ENCODE measurements around the gene CD101. TPM values are rescaled to one million over a fixed set of nuclear protein-coding genes. Genes with fewer than 3 reads are reported as not detected.
A peak's percentile ranks its signal among the peaks of the same experiment; 100 is the strongest.

CD101 gene
- total and polyA plus RNA-seq, 2 experiments from 2014 or later: 1.2 to 1.3 TPM

GRCh38 chr1:117015724-117016123 is 14.2 kb downstream of the CD101 start:
- no peak for ATAC-seq
- Histone ChIP-seq H3K36me3 (ENCODE audit: insufficient read depth) (no peaks in the 10 kb centered on the region), H3K79me2 (replicated peaks; ENCODE audit: insufficient read depth) (no peaks in the 10 kb centered on the region), H3K4me2 (no peak overlapping the region; the same call in 1 of the 2 replicates), H4K20me1 (replicated peaks; ENCODE audit: insufficient read depth) (no peaks in the 10 kb centered on the region), H2AFZ (no peak overlapping the region), H3K9me2 (ENCODE audit: insufficient read depth) (peaks cover 8% of the 10 kb centered on the region; the same call in 1 of the 2 replicates), H3K4me1 (ENCODE audit: insufficient read depth) (peaks cover 5% of the 10 kb centered on the region; the same call in 1 of the 2 replicates), H3F3A (replicated peaks; ENCODE audit: low read depth) (no peaks in the 10 kb centered on the region), H3K27ac (ENCODE audit: low read depth) (no peak overlapping the region), H3K4me3 (no peak overlapping the region), H3K27me3 (ENCODE audit: insufficient read depth) (no peaks in the 10 kb centered on the region)
- TF ChIP-seq, protein P1, sequence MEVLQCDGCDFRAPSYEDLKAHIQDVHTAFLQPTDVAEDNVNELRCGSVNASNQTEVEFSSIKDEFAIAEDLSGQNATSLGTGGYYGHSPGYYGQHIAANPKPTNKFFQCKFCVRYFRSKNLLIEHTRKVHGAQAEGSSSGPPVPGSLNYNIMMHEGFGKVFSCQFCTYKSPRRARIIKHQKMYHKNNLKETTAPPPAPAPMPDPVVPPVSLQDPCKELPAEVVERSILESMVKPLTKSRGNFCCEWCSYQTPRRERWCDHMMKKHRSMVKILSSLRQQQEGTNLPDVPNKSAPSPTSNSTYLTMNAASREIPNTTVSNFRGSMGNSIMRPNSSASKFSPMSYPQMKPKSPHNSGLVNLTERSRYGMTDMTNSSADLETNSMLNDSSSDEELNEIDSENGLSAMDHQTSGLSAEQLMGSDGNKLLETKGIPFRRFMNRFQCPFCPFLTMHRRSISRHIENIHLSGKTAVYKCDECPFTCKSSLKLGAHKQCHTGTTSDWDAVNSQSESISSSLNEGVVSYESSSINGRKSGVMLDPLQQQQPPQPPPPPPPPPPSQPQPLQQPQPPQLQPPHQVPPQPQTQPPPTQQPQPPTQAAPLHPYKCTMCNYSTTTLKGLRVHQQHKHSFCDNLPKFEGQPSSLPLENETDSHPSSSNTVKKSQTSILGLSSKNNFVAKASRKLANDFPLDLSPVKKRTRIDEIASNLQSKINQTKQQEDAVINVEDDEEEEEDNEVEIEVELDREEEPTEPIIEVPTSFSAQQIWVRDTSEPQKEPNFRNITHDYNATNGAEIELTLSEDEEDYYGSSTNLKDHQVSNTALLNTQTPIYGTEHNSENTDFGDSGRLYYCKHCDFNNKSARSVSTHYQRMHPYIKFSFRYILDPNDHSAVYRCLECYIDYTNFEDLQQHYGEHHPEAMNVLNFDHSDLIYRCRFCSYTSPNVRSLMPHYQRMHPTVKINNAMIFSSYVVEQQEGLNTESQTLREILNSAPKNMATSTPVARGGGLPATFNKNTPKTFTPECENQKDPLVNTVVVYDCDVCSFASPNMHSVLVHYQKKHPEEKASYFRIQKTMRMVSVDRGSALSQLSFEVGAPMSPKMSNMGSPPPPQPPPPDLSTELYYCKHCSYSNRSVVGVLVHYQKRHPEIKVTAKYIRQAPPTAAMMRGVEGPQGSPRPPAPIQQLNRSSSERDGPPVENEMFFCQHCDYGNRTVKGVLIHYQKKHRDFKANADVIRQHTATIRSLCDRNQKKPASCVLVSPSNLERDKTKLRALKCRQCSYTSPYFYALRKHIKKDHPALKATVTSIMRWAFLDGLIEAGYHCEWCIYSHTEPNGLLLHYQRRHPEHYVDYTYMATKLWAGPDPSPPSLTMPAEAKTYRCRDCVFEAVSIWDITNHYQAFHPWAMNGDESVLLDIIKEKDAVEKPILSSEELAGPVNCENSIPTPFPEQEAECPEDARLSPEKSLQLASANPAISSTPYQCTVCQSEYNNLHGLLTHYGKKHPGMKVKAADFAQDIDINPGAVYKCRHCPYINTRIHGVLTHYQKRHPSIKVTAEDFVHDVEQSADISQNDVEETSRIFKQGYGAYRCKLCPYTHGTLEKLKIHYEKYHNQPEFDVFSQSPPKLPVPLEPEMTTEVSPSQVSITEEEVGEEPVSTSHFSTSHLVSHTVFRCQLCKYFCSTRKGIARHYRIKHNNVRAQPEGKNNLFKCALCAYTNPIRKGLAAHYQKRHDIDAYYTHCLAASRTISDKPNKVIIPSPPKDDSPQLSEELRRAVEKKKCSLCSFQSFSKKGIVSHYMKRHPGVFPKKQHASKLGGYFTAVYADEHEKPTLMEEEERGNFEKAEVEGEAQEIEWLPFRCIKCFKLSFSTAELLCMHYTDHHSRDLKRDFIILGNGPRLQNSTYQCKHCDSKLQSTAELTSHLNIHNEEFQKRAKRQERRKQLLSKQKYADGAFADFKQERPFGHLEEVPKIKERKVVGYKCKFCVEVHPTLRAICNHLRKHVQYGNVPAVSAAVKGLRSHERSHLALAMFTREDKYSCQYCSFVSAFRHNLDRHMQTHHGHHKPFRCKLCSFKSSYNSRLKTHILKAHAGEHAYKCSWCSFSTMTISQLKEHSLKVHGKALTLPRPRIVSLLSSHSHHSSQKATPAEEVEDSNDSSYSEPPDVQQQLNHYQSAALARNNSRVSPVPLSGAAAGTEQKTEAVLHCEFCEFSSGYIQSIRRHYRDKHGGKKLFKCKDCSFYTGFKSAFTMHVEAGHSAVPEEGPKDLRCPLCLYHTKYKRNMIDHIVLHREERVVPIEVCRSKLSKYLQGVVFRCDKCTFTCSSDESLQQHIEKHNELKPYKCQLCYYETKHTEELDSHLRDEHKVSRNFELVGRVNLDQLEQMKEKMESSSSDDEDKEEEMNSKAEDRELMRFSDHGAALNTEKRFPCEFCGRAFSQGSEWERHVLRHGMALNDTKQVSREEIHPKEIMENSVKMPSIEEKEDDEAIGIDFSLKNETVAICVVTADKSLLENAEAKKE (CRISPR knock-in tag; IDR thresholded peaks at IDR 0.05): no peak
- TF ChIP-seq EZH2phosphoT487 (IDR thresholded peaks at IDR 0.05; ENCODE audit: unreplicated experiment) (no peak), POLR2AphosphoS5 (IDR thresholded peaks at IDR 0.05; ENCODE audit: low read depth) (no peak), CREB1 (CRISPR knock-in tag; IDR thresholded peaks at IDR 0.05; ENCODE audit: low read depth) (no peak), ZNF114 (CRISPR knock-in tag; IDR thresholded peaks at IDR 0.05) (no peak), JUNB (IDR thresholded peaks at IDR 0.05; ENCODE audit: unreplicated experiment) (no peak), NANOG (IDR thresholded peaks at IDR 0.05; ENCODE audit: borderline replicate concordance) (no peak), EZH2 (IDR thresholded peaks at IDR 0.05; ENCODE audit: low read depth, unreplicated experiment) (no peak), ZNF331 (CRISPR knock-in tag; IDR thresholded peaks at IDR 0.05; ENCODE audit: low read depth) (no peak), STAT1 (IDR thresholded peaks at IDR 0.05; ENCODE audit: unreplicated experiment) (no peak)
- TF ChIP-seq, protein P2, sequence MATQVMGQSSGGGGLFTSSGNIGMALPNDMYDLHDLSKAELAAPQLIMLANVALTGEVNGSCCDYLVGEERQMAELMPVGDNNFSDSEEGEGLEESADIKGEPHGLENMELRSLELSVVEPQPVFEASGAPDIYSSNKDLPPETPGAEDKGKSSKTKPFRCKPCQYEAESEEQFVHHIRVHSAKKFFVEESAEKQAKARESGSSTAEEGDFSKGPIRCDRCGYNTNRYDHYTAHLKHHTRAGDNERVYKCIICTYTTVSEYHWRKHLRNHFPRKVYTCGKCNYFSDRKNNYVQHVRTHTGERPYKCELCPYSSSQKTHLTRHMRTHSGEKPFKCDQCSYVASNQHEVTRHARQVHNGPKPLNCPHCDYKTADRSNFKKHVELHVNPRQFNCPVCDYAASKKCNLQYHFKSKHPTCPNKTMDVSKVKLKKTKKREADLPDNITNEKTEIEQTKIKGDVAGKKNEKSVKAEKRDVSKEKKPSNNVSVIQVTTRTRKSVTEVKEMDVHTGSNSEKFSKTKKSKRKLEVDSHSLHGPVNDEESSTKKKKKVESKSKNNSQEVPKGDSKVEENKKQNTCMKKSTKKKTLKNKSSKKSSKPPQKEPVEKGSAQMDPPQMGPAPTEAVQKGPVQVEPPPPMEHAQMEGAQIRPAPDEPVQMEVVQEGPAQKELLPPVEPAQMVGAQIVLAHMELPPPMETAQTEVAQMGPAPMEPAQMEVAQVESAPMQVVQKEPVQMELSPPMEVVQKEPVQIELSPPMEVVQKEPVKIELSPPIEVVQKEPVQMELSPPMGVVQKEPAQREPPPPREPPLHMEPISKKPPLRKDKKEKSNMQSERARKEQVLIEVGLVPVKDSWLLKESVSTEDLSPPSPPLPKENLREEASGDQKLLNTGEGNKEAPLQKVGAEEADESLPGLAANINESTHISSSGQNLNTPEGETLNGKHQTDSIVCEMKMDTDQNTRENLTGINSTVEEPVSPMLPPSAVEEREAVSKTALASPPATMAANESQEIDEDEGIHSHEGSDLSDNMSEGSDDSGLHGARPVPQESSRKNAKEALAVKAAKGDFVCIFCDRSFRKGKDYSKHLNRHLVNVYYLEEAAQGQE (IDR thresholded peaks at IDR 0.05; ENCODE audit: unreplicated experiment): no peak
- TF ChIP-seq, protein P3, sequence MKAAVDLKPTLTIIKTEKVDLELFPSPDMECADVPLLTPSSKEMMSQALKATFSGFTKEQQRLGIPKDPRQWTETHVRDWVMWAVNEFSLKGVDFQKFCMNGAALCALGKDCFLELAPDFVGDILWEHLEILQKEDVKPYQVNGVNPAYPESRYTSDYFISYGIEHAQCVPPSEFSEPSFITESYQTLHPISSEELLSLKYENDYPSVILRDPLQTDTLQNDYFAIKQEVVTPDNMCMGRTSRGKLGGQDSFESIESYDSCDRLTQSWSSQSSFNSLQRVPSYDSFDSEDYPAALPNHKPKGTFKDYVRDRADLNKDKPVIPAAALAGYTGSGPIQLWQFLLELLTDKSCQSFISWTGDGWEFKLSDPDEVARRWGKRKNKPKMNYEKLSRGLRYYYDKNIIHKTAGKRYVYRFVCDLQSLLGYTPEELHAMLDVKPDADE (IDR thresholded peaks at IDR 0.05): no peak
- TF ChIP-seq, protein P4, sequence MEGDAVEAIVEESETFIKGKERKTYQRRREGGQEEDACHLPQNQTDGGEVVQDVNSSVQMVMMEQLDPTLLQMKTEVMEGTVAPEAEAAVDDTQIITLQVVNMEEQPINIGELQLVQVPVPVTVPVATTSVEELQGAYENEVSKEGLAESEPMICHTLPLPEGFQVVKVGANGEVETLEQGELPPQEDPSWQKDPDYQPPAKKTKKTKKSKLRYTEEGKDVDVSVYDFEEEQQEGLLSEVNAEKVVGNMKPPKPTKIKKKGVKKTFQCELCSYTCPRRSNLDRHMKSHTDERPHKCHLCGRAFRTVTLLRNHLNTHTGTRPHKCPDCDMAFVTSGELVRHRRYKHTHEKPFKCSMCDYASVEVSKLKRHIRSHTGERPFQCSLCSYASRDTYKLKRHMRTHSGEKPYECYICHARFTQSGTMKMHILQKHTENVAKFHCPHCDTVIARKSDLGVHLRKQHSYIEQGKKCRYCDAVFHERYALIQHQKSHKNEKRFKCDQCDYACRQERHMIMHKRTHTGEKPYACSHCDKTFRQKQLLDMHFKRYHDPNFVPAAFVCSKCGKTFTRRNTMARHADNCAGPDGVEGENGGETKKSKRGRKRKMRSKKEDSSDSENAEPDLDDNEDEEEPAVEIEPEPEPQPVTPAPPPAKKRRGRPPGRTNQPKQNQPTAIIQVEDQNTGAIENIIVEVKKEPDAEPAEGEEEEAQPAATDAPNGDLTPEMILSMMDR (conservative IDR thresholded peaks at IDR 0.05; ENCODE audit: low read depth in 2 of 2): no peak
- DNase-seq (ENCODE audit: low spot score): no peak
- Mint-ChIP-seq H3K4me1 (peaks cover 14% of the 10 kb centered on the region), H3K4me3 (no peak overlapping the region), H3K9me3 (no peaks in the 10 kb centered on the region), H3K27me3 (ENCODE audit: insufficient read depth, low read depth, poor library complexity) (peaks cover 2% of the 10 kb centered on the region), H3K36me3 (ENCODE audit: low read depth) (no peaks in the 10 kb centered on the region), H3K27ac (peak overlapping the region; percentile 62)

Measured in GM23338 (cell line).